Activated T-helper 2 cell treated with anti-CD3 and anti-CD28 coated beads, Interferon-gamma antibody, Interleukin-2, Interleukin-4, amounts not matched to agents 10 μg/mL and 5 μg/mL and 100 μg/mL, durations not matched to agents 14 hours and 24 hours and 36 hours (primary cell): Measurements from ENCODE around the gene MIGA2. TPM values are rescaled to one million over a fixed set of nuclear protein-coding genes. Genes with fewer than 3 reads are reported as not detected.
"Not testable (repeated sequence)": the region's sequence is repeated elsewhere in the genome, so short reads cannot be mapped to it uniquely, and the experiment has no call there.

Experiments used
- DNase-seq: peaks from one replicate; pipeline ENCODE4 v3.0.0; 2021; ENCODE audit warnings: low spot score
- H3K27ac Mint-ChIP-seq: one replicate; pipeline ENCODE4 v1.8.0; 2021; ENCODE audit warnings: mixed read lengths
- H3K27me3 Mint-ChIP-seq: one replicate; pipeline ENCODE4 v1.8.0; 2021; ENCODE audit warnings: low read depth, mixed read lengths
- H3K36me3 Mint-ChIP-seq: one replicate; pipeline ENCODE4 v1.8.0; 2021; ENCODE audit warnings: low read depth, mixed read lengths
- H3K4me1 Mint-ChIP-seq: one replicate; pipeline ENCODE4 v1.8.0; 2021; ENCODE audit warnings: low read depth, mixed read lengths
- H3K4me3 Mint-ChIP-seq: one replicate; pipeline ENCODE4 v1.8.0; 2021; ENCODE audit warnings: low read depth, mild to moderate bottlenecking, moderate library complexity, mixed read lengths
- H3K9me3 Mint-ChIP-seq: one replicate; pipeline ENCODE4 v1.8.0; 2021; ENCODE audit warnings: mixed read lengths
- intact Hi-C: fragments of 100-400 bp; cut with micrococcal nuclease; formaldehyde crosslinking; loops from one replicate; pipeline ENCODE4 v1.15.1; 2023
- total RNA-seq: library from RNA; stranded (reverse); gene quantifications from 2 replicates; pipeline ENCODE4 v1.2.3, GENCODE V29; 2022

MIGA2 gene
- total RNA-seq, 1 donor from 2014 or later = 41.7 TPM

GRCh38 chr9:129032541-129033159, 3.8 kb upstream of the MIGA2 start:
- no peaks in the 10 kb centered on the region for H3K27me3 Mint-ChIP-seq
- H3K27ac Mint-ChIP-seq = no peak overlapping the region
- no peak overlapping the region for H3K4me3 Mint-ChIP-seq
- no peaks in the 10 kb centered on the region for H3K9me3 Mint-ChIP-seq
- no peak for DNase-seq
- intact Hi-C loops = no loop called here
- H3K36me3 Mint-ChIP-seq = no peaks in the 10 kb centered on the region
- peaks cover 14% of the 10 kb centered on the region for H3K4me1 Mint-ChIP-seq

DNA sequence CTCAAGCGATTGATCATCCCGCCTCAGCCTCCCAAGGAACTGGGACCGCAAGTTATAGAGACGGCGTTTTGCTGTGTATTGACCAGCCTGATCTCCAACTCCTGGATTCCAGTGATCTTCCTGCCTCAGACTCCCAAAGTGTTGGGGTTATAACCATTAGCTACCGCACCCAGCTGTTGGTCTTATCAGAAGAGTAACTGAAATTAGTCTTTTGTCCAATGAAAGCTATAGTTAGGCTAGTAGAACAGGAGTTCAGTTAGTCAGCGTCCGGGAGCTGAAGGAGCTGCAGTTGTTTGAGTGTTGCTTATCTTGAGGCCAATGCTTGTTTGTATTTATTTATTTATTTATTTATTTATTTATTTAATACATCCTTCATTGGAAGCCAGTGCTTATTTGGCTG, 3.2 kb upstream of the MIGA2 start:
- no peaks in the 10 kb centered on the region for H3K27me3 Mint-ChIP-seq
- no peak for DNase-seq
- no peak overlapping the region for H3K4me3 Mint-ChIP-seq
- no peaks in the 10 kb centered on the region for H3K9me3 Mint-ChIP-seq
- no peaks in the 10 kb centered on the region for H3K36me3 Mint-ChIP-seq
- no peak overlapping the region for H3K27ac Mint-ChIP-seq
- intact Hi-C loops = no loop called here
- H3K4me1 Mint-ChIP-seq = peaks cover 18% of the 10 kb centered on the region

GRCh38 chr9:129035838-129036237, 588 bp upstream of the MIGA2 start:
- not testable (repeated sequence) for DNase-seq, H3K9me3 Mint-ChIP-seq, H3K36me3 Mint-ChIP-seq, H3K27me3 Mint-ChIP-seq
- Mint-ChIP-seq H3K27ac (peak overlapping the region; percentile 54), H3K4me1 (peaks cover 22% of the 10 kb centered on the region), H3K4me3 (peak overlapping the region; percentile 94)
- intact Hi-C loops = loop anchor here (1.0 to 2.0 kb wide), 4 partner anchors 8 to 155 kb away; partner anchors contain the start of genes DOLK, DOLPP1, KYAT1 and NUP188

DNA sequence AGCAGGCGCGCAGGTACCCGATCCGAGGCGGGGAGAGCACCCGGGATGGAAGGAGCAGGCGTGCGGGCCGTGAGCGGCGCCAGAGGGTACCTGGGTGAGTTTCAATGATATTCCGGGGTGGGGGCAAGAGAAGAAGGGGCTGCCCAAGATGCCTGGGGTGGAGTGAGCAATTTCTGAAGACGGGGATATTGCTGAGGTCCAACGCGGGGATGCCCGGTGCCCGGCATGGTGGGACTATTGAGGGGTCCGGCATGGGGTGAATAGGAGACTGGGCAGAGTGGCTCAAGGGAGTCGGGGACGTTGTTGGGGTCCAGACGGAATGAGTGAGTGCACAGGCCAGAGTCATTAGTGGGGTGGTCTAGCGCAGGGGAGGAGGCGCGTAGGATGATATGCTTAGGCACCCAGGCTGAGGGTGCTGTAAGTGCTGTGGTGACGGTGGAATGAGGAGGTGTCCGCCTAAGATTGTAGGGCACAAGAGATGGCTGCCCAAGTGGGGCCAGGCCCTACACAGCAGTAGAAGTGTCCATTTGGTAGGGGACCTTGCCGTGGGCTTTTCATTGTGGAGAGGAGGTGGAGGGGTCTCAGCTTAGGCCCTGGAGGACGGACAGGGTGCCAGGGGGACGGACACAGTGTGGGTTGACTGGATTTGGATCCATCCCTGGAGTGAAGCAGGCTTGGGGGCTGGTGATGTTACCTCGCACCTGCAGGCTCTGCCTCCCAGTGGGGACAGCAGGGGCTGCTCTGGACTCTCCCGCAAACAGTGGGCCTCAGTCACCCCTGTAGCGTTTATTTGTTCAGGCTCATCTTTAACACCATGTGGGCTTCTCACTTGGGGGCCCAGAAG, 719 bp downstream of the MIGA2 start:
- Mint-ChIP-seq H3K27ac (peak overlapping the region; percentile 54), H3K4me3 (peak overlapping the region; percentile 94), H3K36me3 (peaks cover 14% of the 10 kb centered on the region), H3K4me1 (peaks cover 22% of the 10 kb centered on the region), H3K27me3 (no peaks in the 10 kb centered on the region), H3K9me3 (no peaks in the 10 kb centered on the region)
- intact Hi-C loops = loop anchor here (1.0 to 2.0 kb wide), 4 partner anchors 9 to 156 kb away; partner anchors contain the start of genes DOLK, DOLPP1, KYAT1 and NUP188
- no peak for DNase-seq

- no peak for DNase-seq
- H3K4me3 Mint-ChIP-seq = peak overlapping the region; percentile 94
- intact Hi-C loops = loop anchor here (2.0 kb wide), 2 partner anchors 43 to 91 kb away; partner anchors contain the start of genes DOLK, DOLPP1 and NUP188
- H3K27me3 Mint-ChIP-seq = no peaks in the 10 kb centered on the region
- no peaks in the 10 kb centered on the region for H3K9me3 Mint-ChIP-seq
- H3K4me1 Mint-ChIP-seq = peaks cover 22% of the 10 kb centered on the region
- H3K27ac Mint-ChIP-seq = no peak overlapping the region
- H3K36me3 Mint-ChIP-seq = peaks cover 20% of the 10 kb centered on the region
Measured at GRCh38 chr9:129037767-129038098, 1.3 kb downstream of the MIGA2 start.

DNA sequence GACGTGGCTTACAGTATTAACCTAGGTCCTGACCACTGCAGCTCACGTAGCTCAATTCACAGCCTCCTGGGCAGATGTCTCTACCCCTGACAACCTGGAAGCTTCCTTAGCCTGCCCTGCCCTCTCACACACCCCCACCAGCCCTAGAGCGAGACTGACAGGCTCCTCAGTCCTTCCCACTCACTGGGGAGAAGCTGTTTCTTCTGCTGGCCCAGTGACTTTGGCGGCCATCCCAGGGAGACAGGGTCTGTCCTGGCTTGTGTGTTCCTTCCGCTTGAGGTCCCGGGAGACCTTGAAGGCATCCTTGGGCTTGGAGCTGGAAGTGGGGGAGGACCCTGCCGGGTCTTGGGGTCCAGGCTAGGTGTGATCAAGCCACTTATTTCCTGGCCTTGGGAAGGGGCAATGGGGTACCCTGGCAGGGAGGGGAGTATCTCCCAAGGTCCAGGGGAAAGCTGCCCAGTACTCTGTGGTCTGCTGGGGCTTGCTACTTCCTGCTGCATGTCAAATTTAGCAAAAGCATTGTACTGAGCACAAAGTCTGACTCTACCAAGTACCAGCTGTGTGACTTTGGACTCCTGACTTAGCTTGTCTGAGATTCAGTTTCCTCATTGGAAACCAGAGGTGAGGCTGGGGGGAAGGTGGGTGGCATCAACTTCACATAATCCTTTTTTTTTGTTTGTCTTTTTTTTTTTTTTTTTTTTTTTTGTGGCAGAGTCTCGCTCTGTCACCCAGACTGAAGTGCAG, 1.9 kb downstream of the MIGA2 start:
- Mint-ChIP-seq H3K27ac (no peak overlapping the region), H3K4me3 (peak overlapping the region; percentile 94), H3K27me3 (no peaks in the 10 kb centered on the region), H3K4me1 (peaks cover 22% of the 10 kb centered on the region), H3K36me3 (peaks cover 21% of the 10 kb centered on the region), H3K9me3 (no peaks in the 10 kb centered on the region)
- DNase-seq = no peak
- intact Hi-C loops = no loop called here

DNA sequence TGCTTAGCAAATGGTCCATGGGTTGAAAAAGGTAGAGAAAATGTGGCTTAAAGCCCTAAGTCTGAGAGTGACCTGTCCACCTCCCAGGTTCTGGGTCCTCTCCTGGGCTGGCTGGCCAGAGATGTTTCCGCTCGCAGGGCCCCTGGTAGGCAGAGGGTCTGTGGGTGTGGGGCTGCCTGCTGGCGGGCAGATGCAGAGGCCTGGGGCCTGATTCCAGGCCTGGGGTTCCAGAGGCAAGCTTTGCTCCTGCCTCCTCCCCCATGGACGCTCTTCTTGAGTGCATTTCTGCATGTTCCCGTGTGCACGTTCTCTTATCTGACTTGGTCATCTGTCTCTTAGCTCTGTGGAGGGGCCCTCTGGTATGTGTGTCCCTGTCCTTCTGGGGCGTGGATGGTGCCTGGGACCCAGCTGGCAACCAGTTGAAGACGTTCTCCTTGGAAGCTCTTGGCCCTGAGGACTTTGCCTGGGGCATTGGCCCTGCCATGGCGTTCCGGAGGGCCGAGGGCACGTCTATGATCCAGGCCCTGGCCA, 3.8 kb downstream of the MIGA2 start:
- Mint-ChIP-seq H3K36me3 (peaks cover 25% of the 10 kb centered on the region), H3K4me1 (peaks cover 22% of the 10 kb centered on the region), H3K27ac (no peak overlapping the region), H3K27me3 (no peaks in the 10 kb centered on the region), H3K9me3 (no peaks in the 10 kb centered on the region), H3K4me3 (peak overlapping the region; percentile 47)
- no peak for DNase-seq
- intact Hi-C loops = no loop called here

DNA sequence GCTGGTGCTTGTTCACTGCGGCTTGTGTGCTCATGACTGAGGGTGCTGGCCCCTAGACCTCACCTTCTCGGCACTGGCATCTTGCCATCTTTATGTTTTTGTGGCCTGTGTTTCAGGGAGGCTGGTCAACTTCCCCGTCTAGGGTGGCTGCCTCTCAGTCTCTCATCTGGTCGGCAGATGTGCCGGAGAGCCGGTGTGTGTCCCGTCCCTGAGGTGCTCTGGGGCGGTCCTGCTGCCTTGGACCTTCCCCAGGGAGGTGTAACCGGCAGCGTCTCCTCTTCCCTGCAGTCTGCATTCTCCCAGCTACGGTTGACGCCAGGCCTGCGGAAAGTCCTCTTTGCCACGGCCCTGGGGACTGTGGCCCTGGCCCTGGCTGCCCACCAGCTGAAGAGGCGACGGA, 5.6 kb downstream of the MIGA2 start:
- no peak overlapping the region for H3K4me3 Mint-ChIP-seq
- H3K36me3 Mint-ChIP-seq = peaks cover 25% of the 10 kb centered on the region
- intact Hi-C loops = no loop called here
- DNase-seq = no peak
- H3K4me1 Mint-ChIP-seq = peaks cover 14% of the 10 kb centered on the region
- no peaks in the 10 kb centered on the region for H3K9me3 Mint-ChIP-seq
- no peak overlapping the region for H3K27ac Mint-ChIP-seq
- H3K27me3 Mint-ChIP-seq = no peaks in the 10 kb centered on the region

DNA sequence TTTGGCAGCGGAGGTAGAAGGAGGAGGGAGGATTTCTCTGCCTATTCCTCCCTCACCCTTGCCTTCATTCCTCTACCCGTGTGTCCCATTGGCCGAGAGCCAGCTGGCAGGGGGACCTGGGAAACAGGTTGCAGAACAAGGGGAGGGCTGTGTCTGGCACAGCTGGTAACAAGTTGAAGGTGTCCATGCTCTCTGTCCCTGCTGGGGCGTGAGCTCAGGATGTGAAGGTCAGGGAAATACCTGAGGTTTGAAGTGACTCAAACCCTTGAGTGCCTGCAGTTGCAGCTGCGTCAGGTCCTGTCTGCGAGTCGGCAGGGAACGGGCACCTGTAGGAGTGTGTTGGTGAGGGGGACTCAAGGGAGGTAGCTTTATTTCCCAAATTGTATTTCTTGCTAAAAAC, 16.2 kb downstream of the MIGA2 start:
- Mint-ChIP-seq H3K27ac (no peak overlapping the region), H3K36me3 (peaks cover 13% of the 10 kb centered on the region), H3K4me1 (no peaks in the 10 kb centered on the region), H3K9me3 (no peaks in the 10 kb centered on the region), H3K27me3 (no peaks in the 10 kb centered on the region), H3K4me3 (no peak overlapping the region)
- no peak for DNase-seq
- intact Hi-C loops = no loop called here

DNA sequence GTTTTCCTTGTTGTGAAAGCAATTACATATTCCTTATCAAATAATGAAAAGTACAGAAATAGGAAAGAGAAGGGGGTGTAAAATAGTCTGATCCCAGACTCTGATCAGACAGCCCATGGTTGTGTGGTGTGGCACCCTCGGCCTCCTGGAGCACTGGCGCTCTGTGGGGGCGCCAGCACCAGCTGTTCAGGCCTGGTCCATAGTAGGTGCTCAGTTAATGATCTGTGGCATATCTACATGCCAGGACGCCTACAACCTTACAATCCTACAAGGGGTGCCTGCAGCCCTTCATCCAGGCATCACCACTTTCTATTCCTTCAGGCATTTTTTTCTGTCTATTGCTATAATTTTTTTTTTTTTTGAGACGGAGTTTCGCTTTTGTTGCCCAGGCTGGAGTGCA, 16.6 kb downstream of the MIGA2 start:
- DNase-seq = no peak
- Mint-ChIP-seq H3K4me1 (no peaks in the 10 kb centered on the region), H3K36me3 (peaks cover 13% of the 10 kb centered on the region), H3K27me3 (no peaks in the 10 kb centered on the region), H3K4me3 (no peak overlapping the region), H3K27ac (no peak overlapping the region), H3K9me3 (no peaks in the 10 kb centered on the region)
- intact Hi-C loops = no loop called here

GRCh38 chr9:129054163-129054851, 17.9 kb downstream of the MIGA2 start:
- Mint-ChIP-seq H3K36me3 (peaks cover 5% of the 10 kb centered on the region), H3K4me1 (no peaks in the 10 kb centered on the region), H3K4me3 (no peak overlapping the region), H3K9me3 (no peaks in the 10 kb centered on the region), H3K27me3 (no peaks in the 10 kb centered on the region), H3K27ac (no peak overlapping the region)
- DNase-seq = no peak
- intact Hi-C loops = no loop called here
